HEK293 (cell line): ENCODE data around the gene TRIM44.

ENCODE experiments used
- IKZF3 ChIP-seq: fragments of 450-650 bp; IDR thresholded peaks from 2 replicates; pipeline ENCODE4 v1.5.0; 2018; ENCODE audit warnings: missing biosample characterization, mild to moderate bottlenecking, missing genetic modification characterization, moderate library complexity
- PRDM1 ChIP-seq: fragments of 450-650 bp; formaldehyde crosslinking; IDR thresholded peaks from 2 replicates; pipeline ENCODE4; 2016; ENCODE audit warnings: missing biosample characterization, missing genetic modification characterization
- YY1 ChIP-seq: fragments of 450-650 bp; formaldehyde crosslinking; IDR thresholded peaks from 2 replicates; pipeline ENCODE4 v1.5.1; 2018; ENCODE audit warnings: missing biosample characterization, missing genetic modification characterization
- ZBTB1 ChIP-seq: fragments of 450-650 bp; formaldehyde crosslinking; IDR thresholded peaks from 2 replicates; pipeline ENCODE4 v1.5.1; 2016; ENCODE audit warnings: missing biosample characterization, missing genetic modification characterization
- ZFP3 ChIP-seq: fragments of 450-650 bp; formaldehyde crosslinking; IDR thresholded peaks from 2 replicates; pipeline ENCODE4 v1.5.1; 2016; ENCODE audit warnings: low read depth, missing biosample characterization, missing genetic modification characterization
- ZNF140 ChIP-seq: fragments of 450-650 bp; formaldehyde crosslinking; IDR thresholded peaks from 2 replicates; pipeline ENCODE4 v1.5.1; 2016; ENCODE audit warnings: missing biosample characterization, missing genetic modification characterization
- ZNF24 ChIP-seq: fragments of 450-650 bp; formaldehyde crosslinking; IDR thresholded peaks from 2 replicates; pipeline ENCODE4 v1.5.1; 2016; ENCODE audit warnings: missing biosample characterization, missing genetic modification characterization
- ZNF76 ChIP-seq: fragments of 450-650 bp; formaldehyde crosslinking; IDR thresholded peaks from 2 replicates; pipeline ENCODE4; 2016; ENCODE audit warnings: low read depth, missing biosample characterization, missing genetic modification characterization, borderline replicate concordance
- TF ChIP-seq, protein P1 (sequence below): fragments of 450-650 bp; formaldehyde crosslinking; IDR thresholded peaks from 2 replicates; pipeline ENCODE4 v1.5.1; 2016; ENCODE audit warnings: missing biosample characterization, missing genetic modification characterization
- TF ChIP-seq, protein P2 (sequence below): fragments of 450-650 bp; formaldehyde crosslinking; IDR thresholded peaks from 2 replicates; pipeline ENCODE4 v1.5.1; 2016; ENCODE audit warnings: missing biosample characterization, missing genetic modification characterization
- TF ChIP-seq, protein P3 (sequence below): fragments of 450-650 bp; formaldehyde crosslinking; IDR thresholded peaks from 2 replicates; pipeline ENCODE4 v1.5.1; 2017; ENCODE audit warnings: missing biosample characterization, missing genetic modification characterization
- TF ChIP-seq, protein P4 (sequence below): fragments of 450-650 bp; formaldehyde crosslinking; IDR thresholded peaks from 2 replicates; pipeline ENCODE4 v1.5.1; 2016; ENCODE audit warnings: missing biosample characterization, missing genetic modification characterization

DNA sequence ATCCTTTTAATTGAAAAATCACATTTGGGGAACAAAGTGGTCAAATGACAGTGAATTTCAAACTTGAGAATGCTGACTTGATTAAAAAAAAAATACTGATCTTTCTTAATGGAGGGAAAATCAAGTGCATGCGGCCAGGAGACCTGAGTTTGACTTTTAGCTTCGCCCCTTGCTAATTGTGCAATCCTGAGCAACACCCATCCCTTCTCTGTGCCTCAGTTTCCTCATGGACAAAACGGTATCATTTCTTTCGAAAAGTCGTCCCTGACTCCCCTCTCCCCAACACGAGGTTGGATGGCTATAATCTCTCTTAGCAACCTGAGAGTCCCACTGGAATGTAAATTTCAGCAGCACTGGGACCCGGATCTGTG is 45.3 kb upstream of the TRIM44 start:
- TF ChIP-seq, protein P1, sequence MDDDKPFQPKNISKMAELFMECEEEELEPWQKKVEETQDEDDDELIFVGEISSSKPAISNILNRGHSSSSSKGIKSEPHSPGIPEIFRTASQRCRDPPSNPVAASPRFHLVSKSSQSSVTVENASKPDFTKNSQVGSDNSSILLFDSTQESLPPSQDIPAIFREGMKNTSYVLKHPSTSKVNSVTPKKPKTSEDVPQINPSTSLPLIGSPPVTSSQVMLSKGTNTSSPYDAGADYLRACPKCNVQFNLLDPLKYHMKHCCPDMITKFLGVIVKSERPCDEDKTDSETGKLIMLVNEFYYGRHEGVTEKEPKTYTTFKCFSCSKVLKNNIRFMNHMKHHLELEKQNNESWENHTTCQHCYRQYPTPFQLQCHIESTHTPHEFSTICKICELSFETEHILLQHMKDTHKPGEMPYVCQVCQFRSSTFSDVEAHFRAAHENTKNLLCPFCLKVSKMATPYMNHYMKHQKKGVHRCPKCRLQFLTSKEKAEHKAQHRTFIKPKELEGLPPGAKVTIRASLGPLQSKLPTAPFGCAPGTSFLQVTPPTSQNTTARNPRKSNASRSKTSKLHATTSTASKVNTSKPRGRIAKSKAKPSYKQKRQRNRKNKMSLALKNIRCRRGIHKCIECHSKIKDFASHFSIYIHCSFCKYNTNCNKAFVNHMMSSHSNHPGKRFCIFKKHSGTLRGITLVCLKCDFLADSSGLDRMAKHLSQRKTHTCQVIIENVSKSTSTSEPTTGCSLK (tag by site-specific recombination), result no peak
- TF ChIP-seq, protein P2, sequence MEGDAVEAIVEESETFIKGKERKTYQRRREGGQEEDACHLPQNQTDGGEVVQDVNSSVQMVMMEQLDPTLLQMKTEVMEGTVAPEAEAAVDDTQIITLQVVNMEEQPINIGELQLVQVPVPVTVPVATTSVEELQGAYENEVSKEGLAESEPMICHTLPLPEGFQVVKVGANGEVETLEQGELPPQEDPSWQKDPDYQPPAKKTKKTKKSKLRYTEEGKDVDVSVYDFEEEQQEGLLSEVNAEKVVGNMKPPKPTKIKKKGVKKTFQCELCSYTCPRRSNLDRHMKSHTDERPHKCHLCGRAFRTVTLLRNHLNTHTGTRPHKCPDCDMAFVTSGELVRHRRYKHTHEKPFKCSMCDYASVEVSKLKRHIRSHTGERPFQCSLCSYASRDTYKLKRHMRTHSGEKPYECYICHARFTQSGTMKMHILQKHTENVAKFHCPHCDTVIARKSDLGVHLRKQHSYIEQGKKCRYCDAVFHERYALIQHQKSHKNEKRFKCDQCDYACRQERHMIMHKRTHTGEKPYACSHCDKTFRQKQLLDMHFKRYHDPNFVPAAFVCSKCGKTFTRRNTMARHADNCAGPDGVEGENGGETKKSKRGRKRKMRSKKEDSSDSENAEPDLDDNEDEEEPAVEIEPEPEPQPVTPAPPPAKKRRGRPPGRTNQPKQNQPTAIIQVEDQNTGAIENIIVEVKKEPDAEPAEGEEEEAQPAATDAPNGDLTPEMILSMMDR (tag by site-specific recombination), result no peak
- no peak for TF ChIP-seq ZNF140 (tag by site-specific recombination)
- TF ChIP-seq ZNF76 (tag by site-specific recombination), result no peak
- no peak for TF ChIP-seq IKZF3 (tag by site-specific recombination)
- no peak for TF ChIP-seq ZNF24
- TF ChIP-seq YY1, result no peak
- TF ChIP-seq, protein P3, sequence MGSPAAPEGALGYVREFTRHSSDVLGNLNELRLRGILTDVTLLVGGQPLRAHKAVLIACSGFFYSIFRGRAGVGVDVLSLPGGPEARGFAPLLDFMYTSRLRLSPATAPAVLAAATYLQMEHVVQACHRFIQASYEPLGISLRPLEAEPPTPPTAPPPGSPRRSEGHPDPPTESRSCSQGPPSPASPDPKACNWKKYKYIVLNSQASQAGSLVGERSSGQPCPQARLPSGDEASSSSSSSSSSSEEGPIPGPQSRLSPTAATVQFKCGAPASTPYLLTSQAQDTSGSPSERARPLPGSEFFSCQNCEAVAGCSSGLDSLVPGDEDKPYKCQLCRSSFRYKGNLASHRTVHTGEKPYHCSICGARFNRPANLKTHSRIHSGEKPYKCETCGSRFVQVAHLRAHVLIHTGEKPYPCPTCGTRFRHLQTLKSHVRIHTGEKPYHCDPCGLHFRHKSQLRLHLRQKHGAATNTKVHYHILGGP (tag by site-specific recombination), result no peak
- TF ChIP-seq ZBTB1 (tag by site-specific recombination), result no peak
- TF ChIP-seq PRDM1 (tag by site-specific recombination), result no peak
- no peak for TF ChIP-seq ZFP3 (tag by site-specific recombination)
- TF ChIP-seq, protein P4, sequence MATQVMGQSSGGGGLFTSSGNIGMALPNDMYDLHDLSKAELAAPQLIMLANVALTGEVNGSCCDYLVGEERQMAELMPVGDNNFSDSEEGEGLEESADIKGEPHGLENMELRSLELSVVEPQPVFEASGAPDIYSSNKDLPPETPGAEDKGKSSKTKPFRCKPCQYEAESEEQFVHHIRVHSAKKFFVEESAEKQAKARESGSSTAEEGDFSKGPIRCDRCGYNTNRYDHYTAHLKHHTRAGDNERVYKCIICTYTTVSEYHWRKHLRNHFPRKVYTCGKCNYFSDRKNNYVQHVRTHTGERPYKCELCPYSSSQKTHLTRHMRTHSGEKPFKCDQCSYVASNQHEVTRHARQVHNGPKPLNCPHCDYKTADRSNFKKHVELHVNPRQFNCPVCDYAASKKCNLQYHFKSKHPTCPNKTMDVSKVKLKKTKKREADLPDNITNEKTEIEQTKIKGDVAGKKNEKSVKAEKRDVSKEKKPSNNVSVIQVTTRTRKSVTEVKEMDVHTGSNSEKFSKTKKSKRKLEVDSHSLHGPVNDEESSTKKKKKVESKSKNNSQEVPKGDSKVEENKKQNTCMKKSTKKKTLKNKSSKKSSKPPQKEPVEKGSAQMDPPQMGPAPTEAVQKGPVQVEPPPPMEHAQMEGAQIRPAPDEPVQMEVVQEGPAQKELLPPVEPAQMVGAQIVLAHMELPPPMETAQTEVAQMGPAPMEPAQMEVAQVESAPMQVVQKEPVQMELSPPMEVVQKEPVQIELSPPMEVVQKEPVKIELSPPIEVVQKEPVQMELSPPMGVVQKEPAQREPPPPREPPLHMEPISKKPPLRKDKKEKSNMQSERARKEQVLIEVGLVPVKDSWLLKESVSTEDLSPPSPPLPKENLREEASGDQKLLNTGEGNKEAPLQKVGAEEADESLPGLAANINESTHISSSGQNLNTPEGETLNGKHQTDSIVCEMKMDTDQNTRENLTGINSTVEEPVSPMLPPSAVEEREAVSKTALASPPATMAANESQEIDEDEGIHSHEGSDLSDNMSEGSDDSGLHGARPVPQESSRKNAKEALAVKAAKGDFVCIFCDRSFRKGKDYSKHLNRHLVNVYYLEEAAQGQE, result no peak
